T-helper 17 cell (primary cell): ENCODE measurements around the gene ZNF57. TPM values are rescaled to one million over a fixed set of nuclear protein-coding genes. Genes with fewer than 3 reads are reported as not detected.
"Not testable (repeated sequence)": the region's sequence is repeated elsewhere in the genome, so short reads cannot be mapped to it uniquely, and the experiment has no call there.

Experiments
- ATAC-seq: fragments of 150-1000 bp; cut with Tn5 transposase; 2 replicates; pipeline ENCODE4 v1.10.0; 2021; ENCODE audit warnings: mild to moderate bottlenecking, moderate library complexity
- DNase-seq, 3 donors: peaks; one replicate each; pipeline versions ENCODE4 v3.0.0 to v3.0.0-alpha.2; 2020 to 2021
- H3K9me3 ChIP-seq: one replicate; pipeline ENCODE4 v1.7.0; 2013; ENCODE audit warnings: low read length, mild to moderate bottlenecking; ENCODE audit not compliant: control insufficient read depth, poor library complexity, severe bottlenecking
- H3K27ac Mint-ChIP-seq: one replicate; pipeline ENCODE4 v1.8.0; 2022; ENCODE audit warnings: mild to moderate bottlenecking, moderate library complexity, mixed read lengths
- H3K27me3 Mint-ChIP-seq: one replicate; pipeline ENCODE4 v1.8.0; 2022; ENCODE audit warnings: mixed read lengths
- H3K36me3 Mint-ChIP-seq: one replicate; pipeline ENCODE4 v1.8.0; 2022; ENCODE audit warnings: low read depth, mixed read lengths
- H3K4me1 Mint-ChIP-seq: one replicate; pipeline ENCODE4 v1.8.0; 2022; ENCODE audit warnings: mild to moderate bottlenecking, mixed read lengths
- H3K4me3 Mint-ChIP-seq: one replicate; pipeline ENCODE4 v1.8.0; 2022; ENCODE audit warnings: mild to moderate bottlenecking, moderate library complexity, mixed read lengths
- total RNA-seq, 4 donors: library from RNA in 2 of 4; stranded (reverse) in 2 of 4; gene quantifications; one replicate each; pipeline ENCODE4 v1.2.3 and lab custom pipeline; 2022 to 2026

ZNF57 gene
- total RNA-seq, 2 donors from 2014 or later: 2.0 to 2.6 TPM

DNA sequence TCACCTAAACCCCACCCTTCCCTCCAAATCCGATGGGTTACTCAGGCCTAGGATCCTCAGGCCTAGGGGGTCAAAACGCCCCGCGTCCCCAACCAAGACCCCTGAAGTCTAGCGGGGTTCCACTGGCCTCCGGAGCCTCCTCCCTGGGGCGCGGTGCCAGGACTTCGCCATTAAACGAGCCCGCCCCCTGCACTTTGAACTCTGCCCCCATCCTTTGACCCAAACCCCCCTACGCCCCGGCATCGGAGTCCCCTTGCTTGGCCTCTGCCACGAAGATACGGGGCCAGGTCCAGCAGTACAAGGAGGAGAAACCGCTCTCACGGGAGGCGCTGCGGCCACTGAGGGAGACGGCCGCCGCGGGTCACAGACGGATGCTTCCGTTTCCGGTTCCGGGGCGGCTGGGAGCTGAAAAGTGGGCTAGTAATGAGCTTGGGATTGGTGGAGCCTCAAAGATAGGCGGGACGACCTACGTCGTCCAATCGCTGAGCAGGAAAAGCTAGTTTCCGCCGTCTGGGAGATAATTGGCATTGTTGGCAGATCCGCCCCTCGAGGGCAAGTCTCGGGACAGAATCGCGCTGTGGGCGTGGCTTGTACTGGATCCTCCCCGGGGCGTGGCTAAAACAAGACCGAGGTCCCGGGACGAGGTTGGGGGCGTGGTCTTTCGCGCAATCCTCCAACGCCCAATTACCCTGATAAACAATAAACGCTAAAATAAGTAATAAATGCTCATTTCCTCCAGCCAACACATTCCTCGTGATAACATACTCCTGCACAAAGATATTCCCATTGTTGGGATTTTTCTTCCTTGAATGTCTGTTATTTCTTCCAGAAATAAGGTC lies 49.8 kb downstream of the ZNF57 start:
- H3K4me1 Mint-ChIP-seq: peaks cover 12% of the 10 kb centered on the region
- peak overlapping the region; percentile 96 for H3K4me3 Mint-ChIP-seq
- H3K27me3 Mint-ChIP-seq: no peaks in the 10 kb centered on the region
- DNase-seq (peak; percentile 99 to 100 (median 99)), ATAC-seq (peak; percentile 96)
- H3K36me3 Mint-ChIP-seq: no peaks in the 10 kb centered on the region
- no peaks in the 10 kb centered on the region for H3K9me3 ChIP-seq
- peak overlapping the region; percentile 99 for H3K27ac Mint-ChIP-seq

DNA sequence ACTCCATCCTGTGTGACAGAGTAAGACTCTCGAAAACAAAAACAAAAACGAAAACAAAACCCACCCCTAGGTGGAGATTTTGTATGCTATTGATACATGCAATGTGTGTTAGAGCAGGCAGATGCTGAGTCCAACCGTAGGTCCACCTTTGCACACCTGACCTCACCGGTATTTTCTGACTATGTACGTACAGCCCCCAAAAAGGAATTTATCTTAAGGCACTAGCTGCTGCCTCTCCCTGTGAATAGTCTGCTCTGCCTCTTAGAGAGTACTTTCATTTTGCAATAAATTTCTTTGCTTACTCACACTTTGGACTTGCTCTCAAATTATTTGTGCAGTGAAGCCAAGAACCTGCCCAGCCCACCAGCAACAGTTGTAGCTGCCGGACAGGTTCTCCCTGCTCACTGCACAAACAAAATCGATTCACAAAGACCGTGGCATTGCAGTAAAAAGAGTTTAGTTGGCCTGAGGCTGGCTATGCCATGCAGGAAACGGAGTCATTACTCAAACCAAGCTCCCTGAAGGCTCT lies 52.3 kb downstream of the ZNF57 start:
- ATAC-seq (no peak), DNase-seq (no peak)
- H3K4me3 Mint-ChIP-seq: no peak overlapping the region
- no peaks in the 10 kb centered on the region for H3K27me3 Mint-ChIP-seq
- peaks cover 12% of the 10 kb centered on the region for H3K4me1 Mint-ChIP-seq
- H3K27ac Mint-ChIP-seq: no peak overlapping the region
- H3K9me3 ChIP-seq: no peaks in the 10 kb centered on the region
- no peaks in the 10 kb centered on the region for H3K36me3 Mint-ChIP-seq

DNA sequence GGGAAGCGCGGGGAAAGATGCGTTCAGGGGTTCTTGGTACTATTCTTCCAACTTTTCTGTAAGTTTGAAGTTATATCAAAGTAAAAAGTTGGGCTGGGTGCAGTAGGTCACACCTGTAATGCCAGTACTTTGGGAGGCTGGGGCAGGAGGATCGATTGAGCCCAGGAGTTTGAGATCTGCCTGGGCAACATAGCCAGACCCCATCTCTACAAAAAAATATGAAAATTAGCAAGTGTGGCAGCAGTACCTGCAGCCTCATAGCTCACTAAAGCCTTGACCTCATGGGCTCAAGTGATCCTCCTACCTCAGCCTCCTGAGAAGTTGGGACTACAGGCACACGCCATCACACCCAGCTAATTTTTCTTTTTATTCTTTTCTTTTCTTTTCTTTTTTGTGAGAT lies 56.4 kb downstream of the ZNF57 start:
- Mint-ChIP-seq H3K4me1 (peaks cover 3% of the 10 kb centered on the region), H3K27ac (no peak overlapping the region), H3K36me3 (no peaks in the 10 kb centered on the region), H3K4me3 (no peak overlapping the region), H3K27me3 (no peaks in the 10 kb centered on the region)
- DNase-seq (no peak), ATAC-seq (no peak)
- H3K9me3 ChIP-seq: no peaks in the 10 kb centered on the region

DNA sequence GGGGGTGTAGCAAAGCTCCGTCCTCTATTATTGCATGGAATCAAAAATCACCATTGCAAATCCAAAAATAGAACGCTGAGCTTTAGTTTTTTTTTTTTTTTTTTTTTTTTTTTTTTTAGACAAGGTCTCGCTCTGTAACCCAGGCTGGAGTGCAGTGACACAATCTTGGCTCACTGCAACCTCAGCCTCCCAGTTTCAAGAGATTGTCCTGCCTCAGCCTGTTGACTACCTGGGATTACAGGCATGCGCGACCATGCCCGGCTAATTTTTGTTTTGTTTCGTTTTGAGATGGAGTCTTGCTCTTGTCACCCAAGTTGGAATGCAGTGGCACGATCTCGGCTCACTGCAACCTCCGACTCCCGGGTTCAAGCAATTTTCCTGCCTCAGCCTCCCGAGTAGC lies 59.4 kb downstream of the ZNF57 start:
- Mint-ChIP-seq H3K4me1 (peaks cover 3% of the 10 kb centered on the region), H3K27me3 (no peaks in the 10 kb centered on the region), H3K4me3 (no peak overlapping the region), H3K36me3 (no peaks in the 10 kb centered on the region), H3K27ac (no peak overlapping the region)
- H3K9me3 ChIP-seq: no peaks in the 10 kb centered on the region
- DNase-seq (no peak), ATAC-seq (no peak)

DNA sequence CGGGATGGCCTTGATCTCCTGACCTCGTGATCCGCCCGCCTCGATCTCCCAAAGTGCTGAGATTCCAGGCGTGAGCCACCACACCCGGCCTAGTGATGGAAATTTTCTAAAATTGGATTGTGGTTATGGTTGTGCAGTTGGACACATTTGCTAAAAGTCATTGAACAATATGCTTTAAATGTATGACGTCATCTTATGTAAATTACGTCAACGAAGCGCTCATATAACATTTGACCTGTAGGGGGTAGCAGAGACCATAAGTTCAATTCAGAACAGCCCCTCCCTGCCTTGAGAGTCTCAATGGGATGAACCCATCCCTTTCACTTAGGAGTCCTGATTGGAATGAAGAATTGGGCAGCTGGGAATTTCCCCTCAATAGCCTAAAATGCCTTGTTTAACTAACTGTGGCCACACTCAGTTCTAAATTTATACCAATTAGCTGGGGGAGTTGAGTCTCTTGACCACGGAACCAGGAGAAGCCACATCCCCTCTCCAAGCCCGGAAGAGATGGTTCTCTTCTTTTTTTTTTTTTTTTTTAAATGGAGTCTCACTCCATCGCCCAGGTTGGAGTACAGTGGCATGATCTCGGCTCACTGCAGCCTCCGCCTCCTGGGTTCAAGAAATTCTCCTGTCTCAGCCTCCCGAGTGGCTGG lies 61.4 kb downstream of the ZNF57 start:
- H3K27ac Mint-ChIP-seq: peak overlapping the region; percentile 71

DNA sequence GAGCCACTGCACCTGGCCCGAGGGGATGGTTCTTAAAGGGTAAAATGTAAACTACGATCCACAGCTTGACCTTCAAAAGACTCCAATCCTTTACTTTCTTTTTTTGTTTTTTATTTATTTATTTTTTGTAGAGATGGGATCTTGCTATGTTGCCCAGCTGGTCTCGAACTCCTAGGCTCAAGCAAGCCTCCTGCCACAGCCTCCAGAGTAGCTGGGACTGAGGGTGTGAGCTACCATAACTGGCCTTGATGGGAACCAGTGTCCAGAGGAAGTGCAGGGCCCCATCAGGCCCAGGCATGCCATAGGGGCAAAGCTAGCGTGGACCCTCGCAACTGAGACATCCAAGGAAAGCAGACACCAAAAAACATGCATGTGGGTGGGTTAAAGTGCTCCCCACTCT lies 62.4 kb downstream of the ZNF57 start:
- no peak overlapping the region for H3K4me3 Mint-ChIP-seq

More for the DNA sequence above, 61.4 kb downstream of the ZNF57 start:
- H3K9me3 ChIP-seq: no peaks in the 10 kb centered on the region
- no peak overlapping the region for H3K4me3 Mint-ChIP-seq
- no peaks in the 10 kb centered on the region for H3K36me3 Mint-ChIP-seq
- peaks cover 3% of the 10 kb centered on the region for H3K4me1 Mint-ChIP-seq
- no peaks in the 10 kb centered on the region for H3K27me3 Mint-ChIP-seq
- ATAC-seq (peak; percentile 90), DNase-seq (peak in 1 of 3 donors; percentile 55)

DNA sequence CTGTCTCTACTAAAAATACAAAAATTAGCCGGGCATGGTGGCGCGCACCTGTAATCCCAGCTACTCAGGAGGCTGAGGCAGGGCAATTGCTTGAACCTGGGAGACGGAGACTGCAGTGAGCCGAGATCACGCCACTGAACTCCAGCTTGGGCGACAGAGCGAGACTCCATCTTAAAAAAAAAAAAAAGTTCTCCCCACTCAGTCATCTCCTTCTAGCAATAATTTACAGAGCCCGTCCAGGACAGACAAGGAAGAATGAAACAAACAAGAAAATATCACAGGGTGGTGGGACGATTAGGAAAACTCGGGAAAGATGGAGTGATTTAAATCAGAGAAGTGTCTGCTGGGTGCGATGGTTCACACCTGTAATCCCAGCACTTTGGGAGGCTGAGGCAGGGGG lies 62.9 kb downstream of the ZNF57 start:
- not testable (repeated sequence) for DNase-seq, H3K9me3 ChIP-seq, H3K27me3 Mint-ChIP-seq, ATAC-seq, H3K4me1 Mint-ChIP-seq, H3K36me3 Mint-ChIP-seq, H3K4me3 Mint-ChIP-seq
- H3K27ac Mint-ChIP-seq: peak overlapping the region; percentile 24

More for the DNA sequence above, 62.4 kb downstream of the ZNF57 start:
- DNase-seq (no peak), ATAC-seq (no peak)
- Mint-ChIP-seq H3K4me1 (peaks cover 3% of the 10 kb centered on the region), H3K27me3 (no peaks in the 10 kb centered on the region), H3K36me3 (no peaks in the 10 kb centered on the region), H3K27ac (peak overlapping the region; percentile 24)
- no peaks in the 10 kb centered on the region for H3K9me3 ChIP-seq

DNA sequence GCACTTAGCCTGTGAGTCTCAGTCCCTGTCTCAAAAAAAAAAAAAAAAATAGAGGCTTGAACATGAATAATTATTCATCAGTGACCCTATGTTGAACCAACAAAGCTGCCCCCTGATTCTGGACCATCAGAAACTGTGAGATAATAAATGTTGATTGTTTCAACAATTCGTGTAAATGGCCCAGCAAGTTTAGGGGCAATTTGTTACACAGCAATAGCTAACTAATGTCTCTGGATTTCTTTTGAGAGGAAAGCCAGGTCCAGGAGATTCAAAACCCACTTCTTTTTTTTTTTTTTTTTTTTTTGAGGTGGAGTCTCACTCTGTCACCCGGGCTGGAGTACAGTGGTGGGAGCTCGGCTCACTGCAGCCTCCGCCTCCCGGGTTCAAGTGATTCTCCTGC lies 64.1 kb downstream of the ZNF57 start:
- Mint-ChIP-seq H3K27ac (no peak overlapping the region), H3K4me1 (peaks cover 3% of the 10 kb centered on the region), H3K27me3 (no peaks in the 10 kb centered on the region), H3K4me3 (no peak overlapping the region), H3K36me3 (no peaks in the 10 kb centered on the region)
- no peak for DNase-seq
- H3K9me3 ChIP-seq: no peaks in the 10 kb centered on the region
- no peak for ATAC-seq

DNA sequence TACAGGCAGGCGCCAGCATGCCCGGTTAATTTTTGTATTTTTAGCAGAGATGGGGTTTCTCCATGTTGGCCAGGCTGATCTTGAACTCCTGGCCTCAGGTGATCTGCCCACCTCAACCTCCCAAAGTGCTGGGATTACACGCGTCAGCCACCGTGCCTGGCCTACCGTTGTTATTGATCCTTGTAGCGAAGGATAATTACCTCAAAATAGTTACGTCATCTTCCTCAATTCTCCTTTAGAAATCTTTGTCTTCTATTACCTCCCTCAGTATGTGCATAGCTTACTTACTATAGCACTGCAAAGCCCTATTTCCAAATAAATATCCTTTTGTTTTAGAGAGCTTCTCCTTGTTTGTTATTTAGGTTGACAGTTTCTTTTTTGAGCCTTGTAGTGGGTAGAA lies 67.2 kb downstream of the ZNF57 start:
- H3K4me1 Mint-ChIP-seq: no peaks in the 10 kb centered on the region
- no peak overlapping the region for H3K27ac Mint-ChIP-seq
- ATAC-seq (no peak), DNase-seq (no peak)
- H3K9me3 ChIP-seq: no peaks in the 10 kb centered on the region
- H3K27me3 Mint-ChIP-seq: no peaks in the 10 kb centered on the region
- no peak overlapping the region for H3K4me3 Mint-ChIP-seq
- no peaks in the 10 kb centered on the region for H3K36me3 Mint-ChIP-seq

Other genes with a start within 250 kb of the ZNF57 start
- gene GNG7, start 198.2 kb upstream of the ZNF57 start, total RNA-seq: 1 to 10 TPM; 2.1 to 4.5 TPM
- gene DIRAS1, start 179.6 kb upstream of the ZNF57 start, total RNA-seq: under 1 TPM; 0.40 to 0.42 TPM
- gene SLC39A3, start 160.9 kb upstream of the ZNF57 start, total RNA-seq: 10 to 100 TPM; 12.3 to 20.6 TPM
- gene SGTA, start 117.7 kb upstream of the ZNF57 start, total RNA-seq: 10 to 100 TPM; 29.2 to 31.9 TPM
- gene THOP1, start 115.4 kb upstream of the ZNF57 start, total RNA-seq: 10 to 100 TPM; 24.2 to 28.1 TPM
- 1 to 10 TPM; 3.0 to 3.2 TPM for gene ZNF554, start 81.1 kb upstream of the ZNF57 start, total RNA-seq
- gene ZNF555, start 59.5 kb upstream of the ZNF57 start, total RNA-seq: 1 to 10 TPM; 3.0 to 3.4 TPM
- gene ZNF556, start 33.6 kb upstream of the ZNF57 start, total RNA-seq: not detected
- 1 to 10 TPM; 2.7 to 3.0 TPM for gene ZNF77, start 44.0 kb downstream of the ZNF57 start, total RNA-seq
- gene TLE6, start 76.6 kb downstream of the ZNF57 start, total RNA-seq: under 1 TPM in 1 of 2 donors, not detected in 1; 0.29 TPM
- 10 to 100 TPM in 1 of 2 donors, 1 to 10 TPM in 1; 9.5 to 13.1 TPM for gene TLE2, start 128.4 kb downstream of the ZNF57 start, total RNA-seq
- gene TLE5, start 161.6 kb downstream of the ZNF57 start, total RNA-seq: 100 to 1,000 TPM; 869 to 906 TPM
- gene GNA11, start 193.4 kb downstream of the ZNF57 start, total RNA-seq: 1 to 10 TPM in 1 of 2 donors, under 1 TPM in 1; 0.85 to 1.6 TPM
- 10 to 100 TPM; 28.7 to 54.1 TPM for gene GNA15, start 235.1 kb downstream of the ZNF57 start, total RNA-seq